ENCODE data around the gene F2RL3. TPM values are rescaled to one million over a fixed set of nuclear protein-coding genes. Genes with fewer than 3 reads are reported as not detected.

The F2RL3 gene
- total RNA-seq, 4 donors from 2014 or later, result 1.3 to 12.9 (median 1.8) TPM

- TF ChIP-seq CTCF (IDR thresholded peaks at IDR 0.05), result no peak
- TF ChIP-seq POLR2A (IDR thresholded peaks at IDR 0.05), result no peak
- TF ChIP-seq EP300 (IDR thresholded peaks at IDR 0.05), result no peak
- Histone ChIP-seq H3K4me3 (no peak overlapping the region), H3K9me3 (no peaks in the 10 kb centered on the region), H3K4me1 (peaks cover 0 to 4% (median 0%) of the 10 kb centered on the region in 4 donors), H3K36me3 (peaks cover 0 to 100% (median 42%) of the 10 kb centered on the region in 3 donors), H3K27me3 (no peaks in the 10 kb centered on the region), H3K27ac (no peak overlapping the region)
- DNase-seq (ENCODE audit: low spot score in 2 of 2), result no peak
- WGBS, 2 donors, result 90 to 94% methylated on average over 20 of the region's 20 CpGs
Measured at GRCh38 chr19:16868423-16869130, 20.2 kb upstream of the F2RL3 start.

- peaks cover 0 to 97% (median 42%) of the 10 kb centered on the region in 3 donors for H3K36me3 ChIP-seq
Measured at GRCh38 chr19:16869331-16869972, 19.3 kb upstream of the F2RL3 start.

GRCh38 chr19:16871871-16872270, 16.9 kb upstream of the F2RL3 start:
- H3K27ac ChIP-seq, result peak overlapping the region in 2 of 4 donors; percentile 6 to 47
- H3K9me3 ChIP-seq, result no peaks in the 10 kb centered on the region
- no peak for DNase-seq (ENCODE audit: low spot score in 2 of 2)
- TF ChIP-seq EP300 (IDR thresholded peaks at IDR 0.05) (peak in 1 of 2 donors; percentile 16), POLR2A (IDR thresholded peaks at IDR 0.05) (no peak)
- WGBS, 2 donors, result 58 to 63% methylated on average over 7 of the region's 7 CpGs
- peaks cover 0 to 11% (median 0%) of the 10 kb centered on the region in 4 donors for H3K4me1 ChIP-seq
- H3K27me3 ChIP-seq, result no peaks in the 10 kb centered on the region
- H3K36me3 ChIP-seq, result peaks cover 0 to 84% (median 40%) of the 10 kb centered on the region in 3 donors
- H3K4me3 ChIP-seq, result no peak overlapping the region

More at GRCh38 chr19:16869331-16869972, 19.3 kb upstream of the F2RL3 start:
- Histone ChIP-seq H3K4me1 (peaks cover 0 to 6% (median 0%) of the 10 kb centered on the region in 4 donors), H3K27me3 (no peaks in the 10 kb centered on the region), H3K27ac (no peak overlapping the region), H3K4me3 (no peak overlapping the region), H3K9me3 (no peaks in the 10 kb centered on the region)
- TF ChIP-seq EP300 (IDR thresholded peaks at IDR 0.05) (no peak), CTCF (IDR thresholded peaks at IDR 0.05) (no peak), POLR2A (IDR thresholded peaks at IDR 0.05) (no peak)
- no peak for DNase-seq (ENCODE audit: low spot score in 2 of 2)
- 93 to 95% methylated on average over 24 to 25 of the region's 30 CpGs for WGBS, 2 donors

GRCh38 chr19:16872728-16873127, 16.1 kb upstream of the F2RL3 start:
- no peak overlapping the region for H3K27ac ChIP-seq
- H3K36me3 ChIP-seq, result peaks cover 0 to 84% (median 33%) of the 10 kb centered on the region in 3 donors

GRCh38 chr19:16873594-16873993, 15.2 kb upstream of the F2RL3 start:
- no peaks in the 10 kb centered on the region for H3K27me3 ChIP-seq
- no peak overlapping the region for H3K4me3 ChIP-seq
- 91 to 98% methylated on average over 3 of the region's 3 CpGs for WGBS, 2 donors
- H3K36me3 ChIP-seq, result peaks cover 0 to 84% (median 32%) of the 10 kb centered on the region in 3 donors
- H3K9me3 ChIP-seq, result no peaks in the 10 kb centered on the region
- no peak for DNase-seq (ENCODE audit: low spot score in 2 of 2)
- peaks cover 0 to 18% (median 0%) of the 10 kb centered on the region in 4 donors for H3K4me1 ChIP-seq
- TF ChIP-seq EP300 (IDR thresholded peaks at IDR 0.05) (no peak), CTCF (IDR thresholded peaks at IDR 0.05) (no peak), POLR2A (IDR thresholded peaks at IDR 0.05) (no peak)
- no peak overlapping the region for H3K27ac ChIP-seq

More at GRCh38 chr19:16872728-16873127, 16.1 kb upstream of the F2RL3 start:
- TF ChIP-seq EP300 (IDR thresholded peaks at IDR 0.05), result no peak
- DNase-seq (ENCODE audit: low spot score in 2 of 2), result no peak
- 94% methylated on average over 21 of the region's 21 CpGs for WGBS, 2 donors
- Histone ChIP-seq H3K27me3 (no peaks in the 10 kb centered on the region), H3K9me3 (no peaks in the 10 kb centered on the region), H3K4me3 (no peak overlapping the region), H3K4me1 (peaks cover 0 to 18% (median 0%) of the 10 kb centered on the region in 4 donors)

Measured in tibial nerve (tissue), 4 donors.